HG03175 (cell line): ENCODE data around the gene VMAC.

ENCODE experiments used
- ATAC-seq: cut with Tn5 transposase; IDR thresholded peaks from one replicate; pipeline ENCODE4 v1.9.1; 2021; ENCODE audit warnings: mild to moderate bottlenecking, moderate library complexity; ENCODE audit not compliant: unreplicated experiment

The VMAC gene

DNA sequence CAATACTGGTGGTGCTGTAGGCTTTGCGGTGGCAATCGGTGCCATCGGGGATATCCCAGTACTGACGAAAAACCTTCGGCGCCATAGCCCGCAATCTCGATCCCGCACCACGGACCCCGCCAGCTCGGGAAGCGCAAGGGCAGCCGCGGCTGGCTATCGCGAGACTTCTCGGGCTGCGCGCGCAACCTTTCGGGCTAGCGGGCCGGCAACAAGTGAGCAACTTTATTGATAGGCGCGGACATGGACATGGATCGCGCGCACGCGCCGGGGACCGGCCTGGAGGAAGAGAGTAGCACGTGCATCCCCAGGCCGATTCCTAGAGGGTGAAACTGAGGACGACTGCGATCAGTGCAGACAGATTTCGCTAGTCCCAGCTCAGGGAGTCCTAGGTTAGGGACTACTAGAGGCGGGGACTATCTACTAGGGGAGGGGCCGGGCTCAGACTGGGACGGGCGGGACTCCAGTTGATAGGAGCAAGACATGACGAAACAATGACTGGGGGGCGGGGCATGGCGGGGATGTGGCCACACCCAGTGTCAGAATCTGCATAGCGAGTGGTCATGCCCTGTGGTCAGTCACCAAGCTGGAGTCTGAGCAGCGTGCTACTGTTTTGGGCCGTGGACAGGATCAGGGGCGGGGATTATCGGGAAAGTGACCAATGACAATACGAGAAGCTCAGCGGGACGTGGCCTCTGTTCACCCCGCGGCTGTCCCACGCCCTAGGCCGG lies 884 bp upstream of the VMAC start, which contains the start of gene NDUFA11:
TSS of gene NDUFA11 (minus strand) at position 167 of the 728 bp plus-strand sequence. CDS start at position 85, 82 bp downstream.
- ATAC-seq, result peak; percentile 34

DNA sequence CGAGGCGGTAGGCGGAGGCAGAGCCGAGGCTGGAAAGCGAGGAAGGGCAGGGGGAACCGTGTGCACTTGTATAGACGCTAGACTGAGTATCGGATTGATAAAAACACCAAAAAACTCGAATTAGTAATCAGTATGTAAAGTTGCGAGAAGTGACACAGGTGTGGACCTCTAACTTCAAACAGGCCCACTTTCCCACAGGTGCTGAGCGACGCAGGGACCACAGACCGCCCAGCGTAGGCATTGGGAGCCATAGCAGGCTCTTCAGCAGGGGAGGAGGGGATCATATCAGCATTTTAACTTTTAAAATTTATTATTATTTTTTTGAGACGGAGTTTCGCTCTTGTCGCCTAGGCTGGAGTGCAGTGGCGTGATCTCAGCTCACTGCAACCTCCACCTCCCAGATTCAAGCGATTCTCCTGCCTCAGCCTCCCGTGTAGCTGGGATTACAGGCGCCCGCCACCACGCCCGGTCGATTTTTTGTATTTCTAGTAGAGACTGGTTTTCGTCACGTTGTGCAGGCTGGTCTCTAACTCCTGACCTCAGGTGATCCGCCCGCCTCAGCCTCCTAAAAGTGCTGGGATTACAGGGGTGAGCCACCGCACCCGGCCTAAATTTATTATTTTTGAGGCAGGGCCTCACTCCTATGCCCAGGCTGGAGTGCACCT lies 574 bp downstream of the VMAC start:
- no peak for ATAC-seq

DNA sequence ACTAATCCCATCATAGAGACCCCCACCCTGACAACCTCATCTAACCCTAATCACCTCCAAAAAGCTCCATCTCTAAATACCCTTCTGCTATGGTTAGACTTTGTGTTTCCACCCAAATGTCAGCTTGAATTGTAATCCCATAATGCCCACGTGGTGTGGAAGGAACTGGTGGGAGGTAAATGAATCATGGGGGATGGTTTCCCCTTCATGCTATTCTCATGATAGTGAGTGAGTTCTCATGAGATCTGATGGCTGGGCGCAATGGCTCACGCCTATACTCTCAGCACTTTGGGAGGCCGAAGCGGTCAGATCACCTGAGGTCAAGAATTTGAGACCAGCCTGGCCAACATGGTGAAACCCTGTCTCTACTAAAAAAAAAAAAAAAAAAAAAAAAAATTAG lies 2.6 kb downstream of the VMAC start:
- no peak for ATAC-seq

DNA sequence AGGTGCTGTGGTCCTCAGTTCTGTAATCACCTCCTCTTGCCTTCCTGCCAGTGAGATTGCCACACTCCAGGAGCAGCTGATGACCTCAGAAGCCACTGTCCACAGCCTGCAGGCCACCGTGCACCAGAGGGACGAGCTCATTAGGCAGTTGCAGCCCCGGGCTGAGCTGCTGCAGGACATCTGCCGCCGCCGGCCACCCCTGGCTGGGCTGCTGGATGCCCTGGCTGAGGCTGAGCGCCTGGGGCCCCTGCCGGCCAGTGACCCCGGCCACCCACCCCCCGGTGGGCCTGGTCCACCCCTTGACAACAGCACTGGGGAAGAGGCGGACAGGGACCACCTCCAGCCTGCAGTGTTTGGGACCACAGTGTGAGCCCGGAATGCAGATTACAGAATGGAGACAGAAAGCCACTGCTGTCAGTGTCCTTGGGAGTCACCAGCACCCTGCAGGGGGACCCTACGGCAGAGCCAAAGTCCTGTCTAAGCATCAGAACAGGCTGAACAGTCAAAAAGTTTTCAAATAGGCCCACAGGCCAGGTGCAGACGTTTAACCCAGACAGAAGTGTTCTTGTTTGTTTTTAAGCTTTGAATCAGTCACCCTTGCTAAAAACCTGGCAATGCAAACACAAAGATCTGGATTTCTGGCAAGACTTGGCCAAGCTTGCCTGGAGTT lies 4.2 kb downstream of the VMAC start:
- ATAC-seq, result no peak

DNA sequence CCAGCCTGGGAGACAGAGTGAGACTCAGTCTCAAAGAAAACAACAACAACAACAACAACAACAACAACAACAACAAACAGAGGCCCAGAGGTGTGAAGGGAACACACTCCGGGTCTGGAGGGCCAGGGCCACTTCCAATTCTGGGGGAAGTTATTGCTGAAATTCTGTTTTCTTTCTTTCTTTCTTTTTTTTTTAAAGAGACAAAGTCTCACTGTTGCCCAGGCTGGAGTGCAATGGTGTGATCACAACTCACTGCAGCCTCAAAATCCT lies 5.9 kb downstream of the VMAC start:
- no peak for ATAC-seq

DNA sequence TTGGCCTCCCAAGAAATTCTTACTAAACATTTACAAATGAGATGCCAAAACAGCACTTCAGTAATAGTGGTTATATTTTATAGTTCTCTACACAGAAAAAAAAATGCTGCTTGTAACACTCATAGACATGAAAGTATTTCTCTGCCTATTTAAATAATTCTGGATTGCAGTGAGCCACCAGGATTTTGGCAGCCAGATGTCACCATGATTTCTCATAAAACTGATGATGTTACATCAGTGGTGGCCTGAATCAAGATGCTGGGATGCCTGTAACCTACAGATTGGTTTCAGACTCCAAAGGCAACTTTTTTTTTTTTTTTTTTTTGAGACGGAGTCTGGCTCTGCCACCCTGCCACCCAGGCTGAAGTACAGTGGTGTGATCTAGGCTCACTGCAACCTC lies 6.7 kb downstream of the VMAC start:
- no peak for ATAC-seq

DNA sequence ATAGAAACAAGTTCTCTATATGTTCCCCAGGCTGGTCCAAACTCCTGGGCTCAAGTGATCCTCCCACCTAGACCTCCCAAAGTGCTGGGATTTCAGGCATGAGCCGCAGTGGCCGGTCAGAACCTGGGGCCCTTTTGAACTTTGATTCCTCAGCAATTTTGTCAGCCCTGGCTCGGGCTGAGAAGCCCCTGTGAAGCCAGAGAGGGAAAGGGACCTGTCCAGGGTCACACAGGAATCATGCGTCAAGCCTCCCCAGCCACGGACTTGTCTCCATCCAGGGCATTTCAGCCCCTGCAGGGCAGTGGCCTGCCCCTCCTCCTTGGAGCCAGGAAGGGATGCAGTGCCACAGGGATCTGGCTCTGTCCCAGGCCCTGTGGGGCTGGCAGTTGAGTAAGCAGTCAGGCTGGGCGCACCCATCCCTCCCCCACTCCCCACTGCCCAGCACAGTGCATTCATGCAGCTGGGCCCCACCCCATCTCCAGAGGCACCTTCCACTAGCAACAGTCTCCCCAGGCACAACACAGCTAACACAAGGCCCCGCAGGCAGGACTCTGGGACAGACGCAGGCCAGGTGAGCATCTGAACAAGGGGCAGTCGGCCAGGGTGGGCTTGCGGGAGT lies 9.2 kb downstream of the VMAC start, which contains the start of gene CAPS:
TSS of gene CAPS (plus strand) at position 516 of the 619 bp plus-strand sequence. CDS start 153 bp downstream, outside the sequence.
- no peak for ATAC-seq

DNA sequence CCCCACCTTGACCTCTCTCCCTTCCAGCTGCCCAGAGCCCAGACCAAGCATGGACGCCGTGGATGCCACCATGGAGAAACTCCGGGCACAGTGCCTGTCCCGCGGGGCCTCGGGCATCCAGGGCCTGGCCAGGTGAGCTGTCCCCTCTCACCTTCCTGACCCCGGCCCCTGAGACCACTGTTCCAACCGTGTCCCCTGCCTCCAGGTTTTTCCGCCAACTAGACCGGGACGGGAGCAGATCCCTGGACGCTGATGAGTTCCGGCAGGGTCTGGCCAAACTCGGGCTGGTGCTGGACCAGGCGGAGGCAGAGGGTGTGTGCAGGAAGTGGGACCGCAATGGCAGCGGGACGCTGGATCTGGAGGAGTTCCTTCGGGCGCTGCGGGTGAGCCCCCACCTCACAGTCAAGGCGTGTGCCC lies 9.7 kb downstream of the VMAC start:
- no peak for ATAC-seq

DNA sequence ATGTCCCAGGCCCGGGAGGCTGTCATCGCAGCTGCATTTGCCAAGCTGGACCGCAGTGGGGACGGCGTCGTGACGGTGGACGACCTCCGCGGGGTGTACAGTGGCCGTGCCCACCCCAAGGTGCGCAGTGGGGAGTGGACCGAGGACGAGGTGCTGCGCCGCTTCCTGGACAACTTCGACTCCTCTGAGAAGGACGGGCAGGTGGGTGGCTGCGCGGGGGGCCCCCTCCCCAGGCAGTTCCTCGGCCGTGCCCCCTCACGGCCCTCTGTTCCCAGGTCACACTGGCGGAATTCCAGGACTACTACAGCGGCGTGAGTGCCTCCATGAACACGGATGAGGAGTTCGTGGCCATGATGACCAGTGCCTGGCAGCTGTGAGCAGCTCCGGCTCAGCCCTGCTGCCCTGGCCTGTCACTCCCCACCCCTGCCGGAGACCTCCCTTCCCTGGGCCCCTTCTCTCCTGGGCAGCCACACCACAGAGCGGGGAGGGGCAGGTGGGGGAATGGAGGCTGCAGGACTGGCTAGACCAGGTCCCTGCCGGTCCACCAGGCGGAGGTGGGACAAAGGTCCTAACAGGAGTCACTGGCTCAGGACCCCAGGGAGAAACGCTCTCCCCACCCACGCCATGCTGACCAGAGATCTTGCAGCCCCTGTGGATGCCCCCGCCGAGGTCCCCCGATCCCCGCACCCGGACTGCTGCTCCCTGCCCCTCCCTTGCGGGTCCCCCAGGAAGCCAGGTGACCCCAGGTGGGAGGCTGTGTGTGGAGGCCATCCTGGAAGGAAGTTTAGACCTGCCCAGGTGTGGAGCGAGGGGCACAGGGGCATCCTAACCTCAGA lies 10.5 kb downstream of the VMAC start:
- ATAC-seq, result no peak

DNA sequence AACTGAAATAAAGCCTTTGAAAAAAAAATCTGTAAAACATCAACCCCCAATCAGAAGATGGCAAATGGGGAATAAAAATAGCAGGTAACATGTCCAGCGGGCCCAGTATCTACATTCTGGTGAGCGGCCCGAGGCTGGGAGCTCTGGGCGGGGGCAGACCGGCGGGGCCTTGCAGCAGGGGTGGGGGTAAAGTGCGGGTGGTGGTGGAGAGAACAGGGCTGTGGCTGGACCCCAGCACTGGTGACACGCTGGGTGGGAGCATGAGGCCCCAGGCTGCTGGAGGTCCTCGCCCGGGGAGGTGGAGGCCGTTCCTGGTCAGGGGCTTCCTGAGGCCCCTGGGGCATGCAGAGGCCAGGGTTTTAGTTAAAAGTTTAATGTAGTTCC lies 11.1 kb downstream of the VMAC start:
- no peak for ATAC-seq

DNA sequence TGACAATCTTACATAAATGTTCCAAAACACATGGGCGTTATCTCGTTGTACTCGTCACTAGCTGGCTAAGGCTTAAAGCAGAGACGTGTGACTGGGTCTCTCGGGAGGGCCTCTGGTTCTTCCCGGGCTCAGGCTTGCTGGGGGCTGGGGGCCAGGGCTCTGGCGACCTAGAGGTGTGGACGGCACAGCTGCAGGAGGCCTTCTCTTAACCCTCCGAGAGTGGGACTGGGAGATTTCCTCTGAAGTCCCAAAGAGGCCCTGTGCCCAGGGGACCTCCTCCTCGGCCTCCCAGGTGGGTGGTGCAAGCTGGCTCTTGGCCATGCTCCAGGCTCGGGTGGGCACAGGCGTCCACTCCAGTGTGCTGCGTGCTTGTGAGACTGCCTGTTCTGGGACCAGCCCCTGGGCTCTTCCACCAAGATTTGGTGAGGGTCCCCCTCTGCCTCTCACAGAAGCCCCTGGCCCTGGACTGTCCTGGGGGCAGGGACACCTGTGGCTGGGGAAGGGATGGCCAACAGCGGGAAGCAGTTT lies 11.6 kb downstream of the VMAC start:
- ATAC-seq, result no peak

DNA sequence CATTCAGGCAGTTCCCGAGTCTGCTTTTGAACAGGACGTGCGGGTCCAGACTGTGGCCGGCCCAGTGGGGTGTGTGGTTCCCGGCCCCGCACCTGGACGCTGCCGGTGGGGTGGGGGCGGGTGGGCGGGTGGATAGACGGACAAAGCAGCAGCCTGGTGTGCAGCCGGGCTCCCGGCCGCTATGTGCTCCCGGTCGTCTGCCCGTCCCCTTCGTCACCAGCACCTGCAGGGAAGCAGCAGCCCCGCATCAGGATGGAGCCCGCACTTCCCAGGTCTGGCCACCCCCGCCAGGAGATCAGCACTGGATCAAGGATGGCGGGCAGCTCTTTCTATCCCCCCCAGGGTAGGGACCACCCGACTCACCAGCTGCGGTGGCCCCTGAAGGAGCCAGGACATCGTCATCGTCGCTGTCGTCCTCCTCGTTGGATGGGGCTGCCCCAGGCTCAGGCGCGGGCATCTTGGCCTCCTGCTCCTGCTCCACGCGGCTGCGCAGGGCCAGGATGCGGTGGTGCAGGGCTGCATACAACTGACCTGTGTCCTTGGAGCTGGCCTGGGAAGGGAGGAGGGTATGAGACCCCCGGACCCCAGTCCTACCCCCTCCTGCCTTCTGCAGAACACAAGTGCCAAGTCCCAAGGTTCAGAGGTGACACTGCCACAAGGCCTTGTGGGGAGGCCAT lies 12.9 kb downstream of the VMAC start:
- no peak for ATAC-seq

DNA sequence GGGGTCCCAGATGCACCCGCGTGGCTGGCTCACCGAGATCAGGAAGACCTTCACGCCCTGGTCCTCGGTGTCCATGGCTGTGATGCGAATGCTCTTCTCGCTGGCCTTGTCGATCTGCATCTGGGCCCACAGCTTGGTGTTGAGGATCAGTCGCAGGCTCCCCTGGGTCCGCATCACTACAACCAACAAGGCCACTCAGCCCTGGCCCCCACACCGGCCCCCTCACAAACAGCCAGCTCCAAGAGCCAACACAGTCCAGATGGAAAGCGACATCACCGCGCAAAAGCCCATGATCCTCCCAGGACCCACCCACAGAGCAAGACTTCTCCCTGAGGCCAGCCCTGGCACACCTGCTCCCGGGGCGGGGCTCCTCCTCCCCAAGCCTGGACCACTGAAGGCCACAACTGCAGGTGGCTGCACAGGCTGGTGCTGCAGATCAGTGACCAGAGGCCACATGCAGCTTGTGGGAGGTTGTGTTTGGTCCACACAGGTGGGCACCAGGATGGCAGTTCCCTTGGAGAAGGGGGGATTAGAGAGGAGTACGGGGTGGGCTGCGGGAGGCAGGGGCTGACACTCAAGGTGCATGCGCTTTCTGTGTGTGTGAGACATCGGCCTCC lies 13.9 kb downstream of the VMAC start:
- ATAC-seq, result no peak

DNA sequence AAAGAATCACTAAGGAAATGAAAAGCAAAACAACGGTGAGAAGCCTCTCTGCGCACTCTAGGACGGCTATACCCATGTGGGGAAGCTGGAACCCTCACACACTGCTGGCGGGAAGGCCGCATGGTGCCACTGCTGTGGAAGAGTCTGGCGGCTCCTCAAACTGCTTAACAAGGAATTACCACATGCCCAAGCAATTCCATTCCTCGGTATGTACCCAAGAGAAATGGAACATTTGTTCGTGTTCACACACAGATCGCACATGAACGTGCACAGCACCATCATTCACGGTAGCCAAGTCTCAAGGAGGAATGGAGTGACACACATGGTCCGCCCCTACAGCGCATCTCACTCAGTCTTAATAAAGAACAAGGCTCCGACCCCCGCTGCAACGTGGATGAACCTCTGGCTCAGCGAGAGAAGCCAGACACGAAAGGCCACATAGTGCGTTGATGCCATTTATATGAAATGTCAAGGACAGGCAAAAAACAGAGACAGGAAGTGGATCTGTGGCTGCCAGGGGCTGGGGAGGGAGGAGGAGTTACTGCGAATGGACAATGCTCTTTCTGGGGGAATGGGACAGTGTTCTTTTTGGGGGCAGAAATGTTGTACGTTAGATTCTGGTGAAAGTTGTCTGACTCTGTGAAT lies 17.0 kb downstream of the VMAC start:
- ATAC-seq, result no peak

DNA sequence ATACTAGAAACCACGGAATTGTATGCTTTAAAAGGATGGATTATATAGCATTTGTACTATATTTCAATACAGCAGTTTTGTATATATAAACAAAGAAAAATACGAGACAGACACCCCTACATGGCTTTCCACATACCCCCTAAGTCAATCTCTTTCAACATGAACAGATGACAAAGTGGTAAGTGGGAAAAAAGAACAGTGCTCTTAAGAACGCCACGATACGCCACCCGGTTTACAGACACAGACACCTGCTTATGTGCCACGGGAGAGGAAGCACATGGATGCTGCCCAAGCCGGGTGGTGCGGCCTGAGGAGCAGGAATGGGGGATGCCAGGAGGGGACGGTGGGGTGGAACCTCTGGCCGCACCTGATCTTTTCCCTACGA lies 17.5 kb downstream of the VMAC start:
- no peak for ATAC-seq

DNA sequence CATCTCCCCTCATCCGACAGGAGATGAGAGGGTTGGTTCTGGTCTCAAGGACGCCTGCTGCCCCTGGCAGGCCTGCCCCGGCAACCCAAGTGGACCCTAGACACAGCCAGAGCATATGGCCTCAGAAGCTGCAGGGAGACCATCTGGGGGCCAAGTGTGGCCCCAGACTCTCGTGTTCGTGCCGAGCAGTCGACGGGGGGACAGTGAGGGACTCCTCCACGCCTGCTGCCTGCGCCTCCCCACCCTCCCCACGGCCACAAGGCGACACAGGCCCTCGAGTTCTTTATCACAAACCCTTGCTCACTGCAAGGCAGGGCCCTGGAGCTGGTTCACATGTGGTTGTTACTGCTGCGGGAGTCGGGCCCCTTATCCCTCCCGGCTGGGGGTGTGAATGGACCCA lies 18.7 kb downstream of the VMAC start:
- no peak for ATAC-seq

DNA sequence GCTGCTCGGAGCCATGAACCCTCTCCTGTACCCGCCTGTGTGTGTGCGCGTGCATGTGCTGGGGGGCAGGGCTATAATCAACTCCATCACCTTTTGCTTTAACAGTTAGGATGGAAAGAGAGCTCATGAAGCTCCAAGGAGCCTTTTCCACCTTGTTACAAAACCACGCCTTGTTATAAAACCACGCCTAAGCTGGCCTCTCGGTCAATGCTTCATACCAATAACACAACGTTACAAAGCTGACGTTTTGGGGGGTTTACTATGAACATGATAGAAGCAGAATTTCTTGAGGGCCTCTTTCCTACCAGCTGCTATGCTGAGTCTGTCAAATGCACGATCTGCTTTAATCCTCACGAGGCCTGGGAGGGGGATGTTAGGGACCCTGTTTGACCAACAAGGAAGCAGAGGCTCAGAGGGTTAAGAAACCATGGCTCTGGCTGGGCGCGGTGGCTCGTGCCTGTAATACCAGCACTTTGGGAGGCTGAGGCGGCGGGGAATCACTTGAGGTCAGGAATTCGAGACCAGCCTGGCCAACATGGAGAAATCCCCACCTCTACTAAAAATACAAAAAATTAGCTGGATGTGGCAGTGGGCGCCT lies 21.3 kb downstream of the VMAC start:
- ATAC-seq, result no peak

DNA sequence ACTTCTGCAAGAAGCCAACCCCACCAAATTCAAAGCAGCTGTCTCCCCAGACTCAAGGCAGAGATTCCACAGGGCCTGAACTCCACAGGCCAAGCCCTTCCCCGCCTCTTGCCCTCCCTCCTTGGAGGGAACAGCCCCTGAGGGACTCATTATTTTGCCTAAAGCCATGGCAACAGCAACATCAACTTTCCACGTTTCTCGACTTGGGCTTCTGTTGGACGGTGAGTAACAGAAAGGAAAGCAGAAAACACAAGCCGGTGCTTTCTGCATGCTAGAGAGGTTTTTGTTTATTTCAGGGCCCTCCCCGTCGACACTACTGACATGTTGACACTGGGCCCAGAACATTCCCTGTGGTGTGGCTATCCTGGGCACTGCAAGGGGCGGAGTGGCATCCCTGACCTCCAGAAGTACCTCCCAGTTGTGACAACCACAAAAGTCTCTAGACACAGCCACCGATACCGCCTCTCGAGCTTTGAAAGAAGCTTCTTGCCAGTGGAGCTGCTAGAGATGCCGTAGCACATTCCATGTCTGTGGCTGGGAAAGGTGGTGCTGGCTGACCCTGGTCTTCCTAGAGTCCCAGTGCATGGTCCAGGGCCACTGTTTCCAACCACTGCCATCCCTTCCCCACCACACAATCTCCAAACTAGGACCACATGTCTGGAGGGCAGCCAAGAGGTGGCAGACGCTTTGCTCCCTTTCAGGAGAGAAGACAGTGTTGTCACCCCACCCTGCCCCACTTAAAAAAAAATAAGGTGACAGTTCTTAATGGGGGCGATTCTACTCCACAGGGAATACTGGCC lies 22.2 kb downstream of the VMAC start:
- no peak for ATAC-seq
